Hippocampal formation (tissue), 2 donors: Measurements from ENCODE around the gene SMPD2.

Experiments
- DNase-seq, 2 donors: peaks; one replicate each; lab custom pipeline; 2025; lab: John Stamatoyannopoulos, UW

Gene SMPD2

GRCh38 chr6:109484122-109484521 is 43.6 kb downstream of the SMPD2 start:
- DNase-seq = no peak

GRCh38 chr6:109485266-109485935 is 44.9 kb downstream of the SMPD2 start:
- no peak for DNase-seq

- no peak for DNase-seq
Measured at GRCh38 chr6:109486068-109486467, 45.5 kb downstream of the SMPD2 start.

GRCh38 chr6:109488001-109488400 is 47.5 kb downstream of the SMPD2 start:
- DNase-seq = no peak

- DNase-seq = no peak
Measured at GRCh38 chr6:109490713-109491112, 50.2 kb downstream of the SMPD2 start.

GRCh38 chr6:109491207-109491938 is 50.8 kb downstream of the SMPD2 start:
- no peak for DNase-seq
